HEK293 (cell line): ENCODE data around the gene PARD6G.

ENCODE experiments used
- CTCF ChIA-PET: fragments of 350-600 bp; formaldehyde crosslinking; extraction: SDS; loops from one replicate; lab custom pipeline; 2021; ENCODE audit warnings: antibody characterized with exemption; lab: Yijun Ruan, JAX
- POLR2A ChIA-PET: fragments of 300-600 bp; formaldehyde crosslinking; extraction: SDS; loops from one replicate; lab custom pipeline; 2020; ENCODE audit warnings: antibody characterized with exemption, inconsistent platforms; lab: Yijun Ruan, JAX
- H3K27ac ChIP-seq: fragments of 200-500 bp; sonication (Bioruptor generic); 2 replicates; pipeline ENCODE4 v1.5.1; 2014; ENCODE audit warnings: low read depth, low read length, control low read depth, inconsistent platforms; ENCODE audit errors: extremely low read depth
- H3K36me3 ChIP-seq, 2 experiments: fragments of 200-500 bp in 1 of 2; sonication (Bioruptor generic) in 1 of 2; 1 replicate in 1 of 2; 2 replicates in 1 of 2; pipeline ENCODE4 v1.5.1; 2014 to 2017; ENCODE audit warnings: inconsistent platforms in 2 of 2, low read length in 2 of 2; ENCODE audit not compliant: control insufficient read depth in 2 of 2, insufficient read depth in 1 of 2
- H3K4me1 ChIP-seq: fragments of 200-500 bp; sonication (Bioruptor generic); 2 replicates; pipeline ENCODE4 v1.5.1; 2014; ENCODE audit warnings: mild to moderate bottlenecking, low read length, inconsistent platforms; ENCODE audit not compliant: control insufficient read depth, insufficient read depth
- H3K4me3 ChIP-seq: 2 replicates; pipeline ENCODE4 v1.5.1; 2011; ENCODE audit warnings: low read depth, mild to moderate bottlenecking, control low read depth, low read length, moderate library complexity
- H3K9me3 ChIP-seq: fragments of 200-500 bp; sonication (Bioruptor generic); 2 replicates; pipeline ENCODE4 v1.5.1; 2014; ENCODE audit warnings: low read depth, low read length, inconsistent platforms; ENCODE audit not compliant: control insufficient read depth, insufficient read depth
- MZF1 ChIP-seq: fragments of 450-650 bp; formaldehyde crosslinking; IDR thresholded peaks from 2 replicates; pipeline ENCODE4 v1.5.1; 2017; ENCODE audit warnings: missing biosample characterization, missing genetic modification characterization, borderline replicate concordance
- PATZ1 ChIP-seq: fragments of 450-650 bp; formaldehyde crosslinking; IDR thresholded peaks from 2 replicates; pipeline ENCODE4 v1.5.1; 2016; ENCODE audit warnings: missing biosample characterization, missing genetic modification characterization
- PRDM4 ChIP-seq: fragments of 450-650 bp; formaldehyde crosslinking; IDR thresholded peaks from 2 replicates; pipeline ENCODE4 v1.5.1; 2017; ENCODE audit warnings: missing biosample characterization, missing genetic modification characterization
- WT1 ChIP-seq: fragments of 450-650 bp; formaldehyde crosslinking; IDR thresholded peaks from 2 replicates; pipeline ENCODE4 v1.5.1; 2016; ENCODE audit warnings: missing biosample characterization, missing genetic modification characterization
- ZBTB26 ChIP-seq: fragments of 450-650 bp; formaldehyde crosslinking; optimal IDR thresholded peaks from 2 replicates; pipeline ENCODE3; 2016; ENCODE audit warnings: missing biosample characterization, mild to moderate bottlenecking, missing genetic modification characterization
- ZBTB7A ChIP-seq: fragments of 450-650 bp; formaldehyde crosslinking; IDR thresholded peaks from 2 replicates; pipeline ENCODE4 v1.5.1; 2016; ENCODE audit warnings: low read depth, missing biosample characterization, missing genetic modification characterization
- ZEB2 ChIP-seq: fragments of 450-650 bp; formaldehyde crosslinking; IDR thresholded peaks from 2 replicates; pipeline ENCODE4 v1.5.1; 2016; ENCODE audit warnings: missing biosample characterization, missing genetic modification characterization
- ZNF114 ChIP-seq: fragments of 450-650 bp; formaldehyde crosslinking; IDR thresholded peaks from 2 replicates; pipeline ENCODE4 v1.5.0; 2017; ENCODE audit warnings: missing biosample characterization, missing genetic modification characterization
- ZNF175 ChIP-seq: fragments of 450-650 bp; formaldehyde crosslinking; IDR thresholded peaks from 2 replicates; pipeline ENCODE4 v1.5.1; 2016; ENCODE audit warnings: missing biosample characterization, missing genetic modification characterization
- ZNF561 ChIP-seq: fragments of 450-650 bp; IDR thresholded peaks from 2 replicates; pipeline ENCODE4 v1.5.1; 2018; ENCODE audit warnings: missing biosample characterization, missing genetic modification characterization, borderline replicate concordance
- ZNF701 ChIP-seq: fragments of 450-650 bp; formaldehyde crosslinking; IDR thresholded peaks from 2 replicates; pipeline ENCODE4 v1.5.1; 2016; ENCODE audit warnings: missing biosample characterization, missing genetic modification characterization
- ZNF768 ChIP-seq: fragments of 450-650 bp; formaldehyde crosslinking; IDR thresholded peaks from 2 replicates; pipeline ENCODE4 v1.5.1; 2018; ENCODE audit warnings: missing biosample characterization, mild to moderate bottlenecking, missing genetic modification characterization
- ZNF785 ChIP-seq: fragments of 450-650 bp; formaldehyde crosslinking; IDR thresholded peaks from 2 replicates; pipeline ENCODE4 v1.5.1; 2016; ENCODE audit warnings: missing biosample characterization, missing genetic modification characterization
- ZSCAN18 ChIP-seq: fragments of 450-650 bp; formaldehyde crosslinking; IDR thresholded peaks from 2 replicates; pipeline ENCODE4 v1.5.1; 2016; ENCODE audit warnings: missing biosample characterization, missing genetic modification characterization
- TF ChIP-seq, protein P1 (sequence below): fragments of 450-650 bp; formaldehyde crosslinking; IDR thresholded peaks from 2 replicates; pipeline ENCODE4 v1.5.1; 2017; ENCODE audit warnings: missing biosample characterization, missing genetic modification characterization
- TF ChIP-seq, protein P2 (sequence below): fragments of 450-650 bp; formaldehyde crosslinking; IDR thresholded peaks from 2 replicates; pipeline ENCODE4; 2016; ENCODE audit warnings: missing biosample characterization, missing genetic modification characterization
- TF ChIP-seq, protein P3 (sequence below): fragments of 450-650 bp; formaldehyde crosslinking; IDR thresholded peaks from 2 replicates; pipeline ENCODE4 v1.5.1; 2016; ENCODE audit warnings: missing biosample characterization, missing genetic modification characterization
- TF ChIP-seq, protein P4 (sequence below): fragments of 450-650 bp; formaldehyde crosslinking; IDR thresholded peaks from 2 replicates; pipeline ENCODE4 v1.5.1; 2016; ENCODE audit warnings: missing biosample characterization, missing genetic modification characterization

PARD6G gene

GRCh38 chr18:80190311-80190710 is 57.0 kb downstream of the PARD6G start:
- H3K4me1 ChIP-seq, result no peaks in the 10 kb centered on the region
- no peak for TF ChIP-seq ZNF701 (tag by site-specific recombination)
- TF ChIP-seq ZNF114, result no peak
- no peak for TF ChIP-seq ZBTB7A (tag by site-specific recombination)
- no peak for TF ChIP-seq PATZ1 (tag by site-specific recombination)
- no peak for TF ChIP-seq ZSCAN18
- TF ChIP-seq ZBTB26 (tag by site-specific recombination), result no peak
- no peak for TF ChIP-seq ZNF175
- no peak for TF ChIP-seq ZNF561
- no peak for TF ChIP-seq ZEB2 (tag by site-specific recombination)
- TF ChIP-seq ZNF768 (tag by site-specific recombination), result no peak
- TF ChIP-seq ZNF785 (tag by site-specific recombination), result no peak
- TF ChIP-seq, protein P1, sequence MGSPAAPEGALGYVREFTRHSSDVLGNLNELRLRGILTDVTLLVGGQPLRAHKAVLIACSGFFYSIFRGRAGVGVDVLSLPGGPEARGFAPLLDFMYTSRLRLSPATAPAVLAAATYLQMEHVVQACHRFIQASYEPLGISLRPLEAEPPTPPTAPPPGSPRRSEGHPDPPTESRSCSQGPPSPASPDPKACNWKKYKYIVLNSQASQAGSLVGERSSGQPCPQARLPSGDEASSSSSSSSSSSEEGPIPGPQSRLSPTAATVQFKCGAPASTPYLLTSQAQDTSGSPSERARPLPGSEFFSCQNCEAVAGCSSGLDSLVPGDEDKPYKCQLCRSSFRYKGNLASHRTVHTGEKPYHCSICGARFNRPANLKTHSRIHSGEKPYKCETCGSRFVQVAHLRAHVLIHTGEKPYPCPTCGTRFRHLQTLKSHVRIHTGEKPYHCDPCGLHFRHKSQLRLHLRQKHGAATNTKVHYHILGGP (tag by site-specific recombination), result no peak
- TF ChIP-seq, protein P2, sequence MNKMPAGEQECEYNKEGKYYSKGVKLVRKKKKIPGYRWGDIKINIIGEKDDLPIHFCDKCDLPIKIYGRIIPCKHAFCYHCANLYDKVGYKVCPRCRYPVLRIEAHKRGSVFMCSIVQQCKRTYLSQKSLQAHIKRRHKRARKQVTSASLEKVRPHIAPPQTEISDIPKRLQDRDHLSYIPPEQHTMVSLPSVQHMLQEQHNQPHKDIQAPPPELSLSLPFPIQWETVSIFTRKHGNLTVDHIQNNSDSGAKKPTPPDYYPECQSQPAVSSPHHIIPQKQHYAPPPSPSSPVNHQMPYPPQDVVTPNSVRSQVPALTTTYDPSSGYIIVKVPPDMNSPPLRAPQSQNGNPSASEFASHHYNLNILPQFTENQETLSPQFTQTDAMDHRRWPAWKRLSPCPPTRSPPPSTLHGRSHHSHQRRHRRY (tag by site-specific recombination), result no peak
- no peak for TF ChIP-seq PRDM4
- no peak for TF ChIP-seq MZF1 (tag by site-specific recombination)
- TF ChIP-seq, protein P3, sequence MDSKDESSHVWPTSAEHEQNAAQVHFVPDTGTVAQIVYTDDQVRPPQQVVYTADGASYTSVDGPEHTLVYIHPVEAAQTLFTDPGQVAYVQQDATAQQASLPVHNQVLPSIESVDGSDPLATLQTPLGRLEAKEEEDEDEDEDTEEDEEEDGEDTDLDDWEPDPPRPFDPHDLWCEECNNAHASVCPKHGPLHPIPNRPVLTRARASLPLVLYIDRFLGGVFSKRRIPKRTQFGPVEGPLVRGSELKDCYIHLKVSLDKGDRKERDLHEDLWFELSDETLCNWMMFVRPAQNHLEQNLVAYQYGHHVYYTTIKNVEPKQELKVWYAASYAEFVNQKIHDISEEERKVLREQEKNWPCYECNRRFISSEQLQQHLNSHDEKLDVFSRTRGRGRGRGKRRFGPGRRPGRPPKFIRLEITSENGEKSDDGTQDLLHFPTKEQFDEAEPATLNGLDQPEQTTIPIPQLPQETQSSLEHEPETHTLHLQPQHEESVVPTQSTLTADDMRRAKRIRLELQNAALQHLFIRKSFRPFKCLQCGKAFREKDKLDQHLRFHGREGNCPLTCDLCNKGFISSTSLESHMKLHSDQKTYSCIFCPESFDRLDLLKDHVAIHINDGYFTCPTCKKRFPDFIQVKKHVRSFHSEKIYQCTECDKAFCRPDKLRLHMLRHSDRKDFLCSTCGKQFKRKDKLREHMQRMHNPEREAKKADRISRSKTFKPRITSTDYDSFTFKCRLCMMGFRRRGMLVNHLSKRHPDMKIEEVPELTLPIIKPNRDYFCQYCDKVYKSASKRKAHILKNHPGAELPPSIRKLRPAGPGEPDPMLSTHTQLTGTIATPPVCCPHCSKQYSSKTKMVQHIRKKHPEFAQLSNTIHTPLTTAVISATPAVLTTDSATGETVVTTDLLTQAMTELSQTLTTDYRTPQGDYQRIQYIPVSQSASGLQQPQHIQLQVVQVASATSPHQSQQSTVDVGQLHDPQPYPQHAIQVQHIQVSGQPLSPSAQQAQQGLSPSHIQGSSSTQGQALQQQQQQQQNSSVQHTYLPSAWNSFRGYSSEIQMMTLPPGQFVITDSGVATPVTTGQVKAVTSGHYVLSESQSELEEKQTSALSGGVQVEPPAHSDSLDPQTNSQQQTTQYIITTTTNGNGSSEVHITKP, result no peak
- TF ChIP-seq, protein P4, sequence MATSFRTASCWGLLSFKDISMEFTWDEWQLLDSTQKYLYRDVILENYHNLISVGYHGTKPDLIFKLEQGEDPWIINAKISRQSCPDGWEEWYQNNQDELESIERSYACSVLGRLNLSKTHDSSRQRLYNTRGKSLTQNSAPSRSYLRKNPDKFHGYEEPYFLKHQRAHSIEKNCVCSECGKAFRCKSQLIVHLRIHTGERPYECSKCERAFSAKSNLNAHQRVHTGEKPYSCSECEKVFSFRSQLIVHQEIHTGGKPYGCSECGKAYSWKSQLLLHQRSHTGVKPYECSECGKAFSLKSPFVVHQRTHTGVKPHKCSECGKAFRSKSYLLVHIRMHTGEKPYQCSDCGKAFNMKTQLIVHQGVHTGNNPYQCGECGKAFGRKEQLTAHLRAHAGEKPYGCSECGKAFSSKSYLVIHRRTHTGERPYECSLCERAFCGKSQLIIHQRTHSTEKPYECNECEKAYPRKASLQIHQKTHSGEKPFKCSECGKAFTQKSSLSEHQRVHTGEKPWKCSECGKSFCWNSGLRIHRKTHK (tag by site-specific recombination), result no peak
- TF ChIP-seq WT1 (tag by site-specific recombination), result no peak
- no peak overlapping the region for H3K4me3 ChIP-seq
- ChIA-PET POLR2A (no interaction called here), CTCF (interaction anchor here (1.0 kb wide), 1 partner anchor 36 kb away, joined by 3 read pairs; no protein-coding TSS in a partner anchor)
- no peaks in the 10 kb centered on the region for H3K9me3 ChIP-seq
- no peaks in the 10 kb centered on the region for H3K36me3 ChIP-seq
- no peak overlapping the region for H3K27ac ChIP-seq
